ENCODE data around the gene PLPPR3.
"Not testable (repeated sequence)": the region's sequence is repeated elsewhere in the genome, so short reads cannot be mapped to it uniquely, and the experiment has no call there.

PLPPR3 gene

DNA sequence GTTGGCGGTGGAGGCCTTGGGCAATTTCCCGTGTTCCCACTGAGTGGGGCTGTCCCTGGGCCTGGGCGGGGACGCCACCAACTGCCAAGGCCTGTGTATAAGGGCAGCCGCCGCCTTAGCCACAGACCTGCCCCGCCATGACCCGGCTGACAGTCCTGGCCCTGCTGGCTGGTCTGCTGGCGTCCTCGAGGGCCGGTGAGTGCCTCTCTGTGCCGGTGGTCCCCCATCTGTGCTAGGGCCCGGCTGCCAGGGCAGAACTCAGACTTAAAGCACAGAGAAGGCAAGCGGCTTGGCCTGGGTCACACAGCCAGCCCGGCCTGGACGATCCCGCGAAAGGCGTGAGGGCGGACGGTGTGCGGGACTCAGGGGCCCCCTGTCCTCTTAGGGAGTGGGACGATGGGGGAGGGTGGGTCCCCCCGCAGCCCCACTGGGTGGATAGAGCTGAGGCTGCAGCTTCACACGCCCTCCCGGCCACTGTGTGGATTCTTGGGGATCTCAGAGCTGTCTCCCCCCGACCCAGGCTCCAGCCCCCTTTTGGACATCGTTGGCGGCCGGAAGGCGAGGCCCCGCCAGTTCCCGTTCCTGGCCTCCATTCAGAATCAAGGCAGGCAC lies 6.1 kb upstream of the PLPPR3 start, which contains the start of gene AZU1:
Gene AZU1, plus strand, starts transcription at position 128 of the 612 bp plus-strand sequence. Its CDS starts 10 bp downstream, at position 138.
- no peak for ATAC-seq
- DNase-seq: no peak

DNA sequence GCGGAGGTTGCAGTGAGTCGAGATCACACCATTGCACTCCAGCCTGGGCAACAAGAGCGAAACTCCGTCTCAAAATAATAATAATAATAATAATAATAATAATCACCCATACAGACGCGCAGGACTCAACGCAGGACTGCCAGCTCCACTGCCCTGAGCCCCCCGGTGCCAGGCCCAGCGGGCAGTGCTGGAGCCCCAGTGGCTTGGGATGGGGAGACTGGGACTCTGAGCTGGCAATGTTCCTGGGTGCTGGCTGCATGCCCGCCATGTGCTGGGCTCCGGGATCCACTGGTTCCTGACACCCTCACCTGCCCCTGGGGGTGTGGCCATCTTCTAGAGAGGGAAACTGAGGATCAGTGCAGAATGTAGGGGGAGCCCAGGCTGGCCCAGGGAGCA lies 5.6 kb upstream of the PLPPR3 start:
- no peak for ATAC-seq
- no peak for DNase-seq

GRCh38 chr19:825897-826644 lies 4.3 kb upstream of the PLPPR3 start:
- ATAC-seq (no peak), DNase-seq (no peak)

DNA sequence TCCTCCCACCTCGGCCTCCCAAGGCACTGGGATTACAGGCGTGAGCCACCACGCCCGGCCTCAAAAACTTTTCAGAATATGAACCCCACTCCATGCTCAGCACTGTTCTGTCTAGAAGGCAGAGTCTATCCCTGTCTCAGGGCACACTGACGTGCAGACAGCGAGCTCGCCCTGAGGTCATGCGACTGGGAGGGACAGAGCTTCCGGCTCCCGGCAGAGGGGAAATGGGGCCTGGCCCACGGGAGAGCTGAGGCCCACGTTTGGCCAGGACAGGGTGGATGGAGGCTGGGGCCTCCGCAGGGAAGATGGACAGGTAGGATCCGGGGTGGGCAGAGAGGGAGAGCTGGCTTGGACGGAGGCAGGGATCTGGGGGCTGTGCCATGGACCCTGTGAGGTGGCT lies 3.1 kb upstream of the PLPPR3 start:
- DNase-seq (no peak), ATAC-seq (no peak)

- ATAC-seq: no peak
- no peak for DNase-seq
Measured at GRCh38 chr19:823565-824121, 1.9 kb upstream of the PLPPR3 start.

DNA sequence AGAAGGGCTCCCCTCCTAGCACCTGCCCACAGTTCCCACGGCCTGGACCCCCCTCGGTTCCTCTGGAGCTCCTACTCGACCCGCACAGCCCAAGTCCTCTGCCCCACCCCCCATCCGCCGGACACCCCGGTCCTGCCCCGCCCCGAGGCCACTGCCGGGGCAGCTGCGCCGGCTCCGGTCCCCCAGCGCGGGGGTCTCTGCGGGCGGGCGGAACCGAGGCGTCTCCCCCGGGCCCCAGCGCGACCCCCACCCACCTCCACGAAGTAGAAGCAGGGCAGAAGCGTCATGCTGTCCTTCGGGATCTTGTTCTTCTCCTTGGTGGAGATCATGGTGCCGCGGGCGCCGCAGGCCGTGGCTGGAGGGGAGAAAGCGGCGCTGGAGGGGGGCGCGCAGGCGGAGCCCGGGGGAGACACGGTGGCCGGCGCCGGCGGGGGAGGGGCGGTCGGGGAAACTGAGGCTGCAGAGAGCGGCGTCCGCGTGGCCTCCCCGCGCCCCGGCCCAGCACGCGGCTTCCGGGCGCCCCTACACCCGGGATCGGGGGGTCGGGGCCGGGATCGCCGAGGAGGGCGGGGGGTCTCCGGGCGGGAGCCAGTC lies 427 bp downstream of the PLPPR3 start:
- no peak for DNase-seq
- ATAC-seq: no peak

- not testable (repeated sequence) for DNase-seq, ATAC-seq
Measured at GRCh38 chr19:820212-820611, 1.5 kb downstream of the PLPPR3 start.

- no peak for DNase-seq
- no peak for ATAC-seq
Measured at GRCh38 chr19:816500-816857, 5.3 kb downstream of the PLPPR3 start.

DNA sequence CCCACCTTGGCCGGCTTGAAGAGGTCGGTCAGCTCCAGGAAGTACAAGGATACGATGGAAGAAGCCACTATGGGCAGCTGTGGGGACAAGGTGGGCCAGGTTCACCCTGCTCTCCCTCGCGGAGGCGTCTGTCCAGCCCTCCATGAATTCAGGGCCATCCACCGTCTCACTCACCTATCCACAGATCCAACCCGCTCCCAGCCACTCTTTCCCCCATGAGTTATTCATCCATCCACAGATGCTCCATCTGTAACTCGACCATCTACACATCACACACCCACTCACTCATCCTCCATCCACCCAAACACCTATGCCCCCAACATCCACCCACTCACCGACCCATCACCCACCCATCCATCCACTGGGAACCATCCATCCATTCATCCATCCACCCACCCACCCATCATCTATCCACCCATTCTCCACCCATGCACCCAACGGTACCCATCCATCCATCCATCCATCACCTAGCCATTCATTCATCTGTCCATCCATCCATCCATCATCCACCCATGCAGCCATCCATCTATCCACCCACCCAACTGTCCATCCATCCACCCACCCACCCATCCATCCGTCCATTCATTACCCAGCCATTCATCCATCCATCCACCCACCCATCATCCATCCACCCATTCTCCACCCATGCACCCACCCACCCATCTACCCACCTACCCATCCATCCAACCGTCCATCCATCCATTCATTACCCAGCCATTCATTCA lies 5.8 kb downstream of the PLPPR3 start:
- no peak for ATAC-seq
- DNase-seq: no peak

DNA sequence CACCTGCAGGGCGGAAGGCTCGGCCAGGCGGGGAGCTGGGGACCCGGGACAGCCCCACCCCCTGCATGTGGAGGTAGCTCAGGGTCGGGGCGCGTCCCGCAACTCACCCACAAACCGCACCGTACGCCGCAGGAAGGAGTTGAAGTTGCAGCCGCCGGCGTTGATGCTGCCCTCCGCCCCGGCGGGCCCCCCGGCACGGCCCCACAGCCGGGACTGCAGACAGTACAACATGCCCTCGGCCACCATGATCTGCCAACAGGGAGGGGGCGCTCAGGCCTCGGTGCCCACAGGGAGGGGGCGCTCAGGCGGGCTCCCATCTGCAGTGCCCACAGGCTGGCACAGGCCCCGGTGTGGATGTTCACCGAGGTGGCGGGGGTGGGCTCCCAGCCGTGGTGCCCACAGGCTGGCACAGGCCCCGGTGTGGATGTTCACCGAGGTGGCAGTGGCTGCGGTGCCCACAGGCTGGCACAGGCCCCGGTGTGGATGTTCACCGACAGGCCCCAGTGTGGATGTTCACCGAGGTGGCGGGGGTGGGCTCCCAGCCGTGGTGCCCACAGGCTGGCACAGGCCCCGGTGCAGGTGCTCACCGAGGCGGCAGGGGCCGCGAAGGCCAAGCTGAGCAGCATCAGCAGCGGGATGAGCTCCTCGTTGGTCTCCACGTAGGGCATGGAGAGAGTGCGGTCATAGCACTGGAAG lies 6.5 kb downstream of the PLPPR3 start:
- ATAC-seq: peak; percentile 7
- DNase-seq: no peak

DNA sequence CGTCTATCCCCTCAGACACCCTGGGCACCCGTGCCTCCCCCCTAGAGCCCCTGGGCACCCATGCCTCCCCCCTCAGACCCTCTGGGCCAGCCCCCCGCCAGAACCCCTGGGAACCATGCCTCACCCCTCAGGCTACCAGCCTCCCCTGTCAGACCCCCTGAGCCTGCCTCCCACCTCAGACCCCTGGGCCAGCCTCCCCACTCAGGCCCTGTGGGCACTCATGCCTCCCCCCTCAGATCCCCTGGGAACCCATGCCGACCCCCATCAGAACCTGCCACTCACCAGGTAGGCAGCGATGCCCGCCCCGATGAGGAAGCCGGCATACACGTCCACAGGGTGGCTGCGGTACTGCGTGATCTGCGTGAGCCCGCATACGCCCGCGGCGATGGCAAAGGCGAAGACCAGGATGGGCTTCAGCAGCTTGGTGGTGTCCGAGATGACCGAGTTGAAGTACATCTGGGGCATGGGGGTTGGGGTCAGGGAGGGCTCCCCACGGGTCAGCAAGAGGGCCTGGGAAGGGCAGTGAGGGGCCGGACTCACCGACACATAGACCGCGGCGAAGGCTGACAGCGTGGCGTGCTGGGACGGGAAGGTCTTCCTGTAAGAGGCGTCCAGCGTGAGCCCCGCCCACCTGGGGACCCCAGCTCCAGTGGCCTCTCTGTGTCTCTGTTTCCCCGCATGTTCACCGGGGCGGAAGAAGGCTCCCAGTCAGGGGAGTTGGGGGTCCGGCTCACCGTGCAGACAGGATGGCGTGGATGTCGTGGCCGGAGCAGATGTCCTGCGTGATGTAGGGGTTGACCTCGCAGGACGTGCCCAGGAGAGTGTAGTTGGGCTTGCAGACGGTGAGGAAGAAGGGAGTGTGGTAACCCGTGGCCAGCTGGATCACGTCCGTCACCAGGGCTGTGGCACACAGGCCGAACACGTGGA lies 7.3 kb downstream of the PLPPR3 start:
- no peak for DNase-seq
- peak; percentile 7 for ATAC-seq

DNA sequence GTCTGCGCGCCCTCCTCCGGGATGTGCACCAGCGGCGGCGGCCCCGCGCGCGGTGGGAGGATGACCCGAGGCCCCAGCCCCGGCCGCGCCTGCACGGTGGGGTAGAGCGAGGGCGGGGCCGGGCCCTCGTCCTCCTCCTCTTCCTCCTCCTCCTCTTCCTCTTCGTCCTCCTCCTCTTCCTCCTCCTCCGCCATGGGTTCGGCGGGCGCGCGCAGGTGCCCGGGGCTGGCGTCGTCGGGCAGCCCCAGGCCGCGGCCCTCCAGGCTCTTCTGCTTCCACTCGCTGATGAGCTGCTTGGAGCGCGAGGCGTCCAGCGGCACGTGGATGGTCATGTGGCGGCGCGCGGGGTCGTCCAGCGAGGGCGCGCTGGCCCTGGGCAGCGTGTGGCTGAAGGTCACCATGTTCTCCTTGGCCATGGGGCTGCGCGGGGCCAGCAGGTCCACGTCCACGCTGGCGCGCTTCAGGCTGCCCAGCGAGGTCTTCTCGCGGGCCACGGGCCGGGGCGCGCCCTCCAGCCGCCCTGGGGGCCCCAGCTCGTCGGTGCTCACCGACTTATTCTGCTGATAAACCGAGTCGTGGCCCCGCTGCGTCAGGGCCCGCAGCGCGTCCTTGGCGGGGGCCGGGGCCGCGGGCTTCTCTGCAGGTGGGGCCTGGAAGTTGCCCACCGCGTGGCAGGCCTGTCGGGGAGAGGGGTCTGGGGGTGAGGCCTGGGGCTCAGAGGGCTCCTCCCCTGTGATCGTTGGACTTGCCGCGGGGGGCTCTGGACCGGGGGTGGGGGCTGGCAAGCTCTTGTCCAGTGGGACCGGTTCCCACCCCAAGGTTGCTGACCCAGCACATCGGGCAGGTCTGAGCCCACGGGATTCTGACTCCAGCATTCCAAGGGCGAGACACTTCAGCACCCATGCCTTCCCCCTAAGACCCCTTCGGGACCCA lies 8.3 kb downstream of the PLPPR3 start:
- peak; percentile 11 for ATAC-seq
- no peak for DNase-seq

DNA sequence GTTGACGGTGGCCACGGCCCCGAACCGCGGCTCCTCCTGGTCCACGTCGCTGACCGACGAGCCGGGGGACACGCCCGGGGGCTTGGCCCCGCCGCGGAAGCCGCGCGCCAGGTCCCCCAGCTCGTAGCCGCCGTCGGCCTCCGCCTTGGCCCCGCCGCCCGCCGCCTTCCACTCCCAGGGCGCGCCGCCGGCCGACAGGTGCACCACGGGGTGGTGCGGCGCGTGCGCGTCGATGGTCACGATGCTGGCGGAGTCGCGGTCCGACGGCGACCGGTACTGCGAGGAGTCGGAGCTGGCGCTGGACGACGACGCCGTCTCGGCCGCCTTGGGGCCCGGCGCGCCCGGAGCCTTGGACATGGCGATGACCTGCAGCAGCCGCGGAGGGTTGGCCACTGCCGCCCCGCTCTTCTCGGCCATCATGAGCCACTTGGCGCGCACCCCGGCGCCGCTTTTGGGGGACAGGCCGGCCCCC lies 9.0 kb downstream of the PLPPR3 start:
- DNase-seq: no peak
- peak; percentile 7 for ATAC-seq

DNA sequence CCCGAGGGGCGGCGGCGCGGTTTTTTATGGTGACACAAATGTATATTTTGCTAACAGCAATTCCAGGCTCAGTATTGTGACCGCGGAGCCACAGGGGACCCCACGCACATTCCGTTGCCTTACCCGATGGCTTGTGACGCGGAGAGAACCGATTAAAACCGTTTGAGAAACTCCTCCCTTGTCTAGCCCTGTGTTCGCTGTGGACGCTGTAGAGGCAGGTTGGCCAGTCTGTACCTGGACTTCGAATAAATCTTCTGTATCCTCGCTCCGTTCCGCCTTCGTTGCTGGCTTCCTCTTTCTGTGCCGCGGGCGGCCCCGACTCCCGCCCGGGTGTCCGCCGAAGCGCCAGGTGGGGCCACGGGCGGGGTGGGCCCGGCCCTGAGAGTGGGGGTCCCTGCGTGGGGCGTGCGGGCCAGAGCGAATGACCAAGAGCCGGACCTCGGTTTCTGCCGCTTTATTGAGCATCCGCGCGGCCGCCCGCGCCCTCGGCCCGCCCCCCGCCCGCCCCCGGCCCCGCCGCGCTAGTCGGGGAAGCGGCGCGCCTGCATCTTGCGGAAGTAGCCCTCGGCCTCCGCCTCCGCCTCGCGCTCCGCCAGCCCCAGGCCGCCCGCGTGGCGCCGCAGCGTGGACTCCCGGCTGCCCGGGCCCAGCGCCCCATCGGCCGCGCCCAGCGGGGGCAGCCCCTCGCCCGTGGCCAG lies 9.6 kb downstream of the PLPPR3 start:
- no peak for ATAC-seq
- DNase-seq: no peak

GRCh38 chr19:811506-812048 lies 10.2 kb downstream of the PLPPR3 start:
- ATAC-seq: no peak

GRCh38 chr19:810883-811489 lies 10.8 kb downstream of the PLPPR3 start:
- ATAC-seq: no peak
- no peak for DNase-seq

More at GRCh38 chr19:811506-812048, 10.2 kb downstream of the PLPPR3 start:
- no peak for DNase-seq

GRCh38 chr19:810077-810855 lies 11.5 kb downstream of the PLPPR3 start:
- ATAC-seq (no peak), DNase-seq (no peak)

Measured in stimulated activated naive CD8-positive, alpha-beta T cell treated with anti-CD3 and anti-CD28 coated beads, Interleukin-15, Interleukin-2, amounts not matched to agents 100 U/mL and 50 U/mL, for 24 hours (primary cell).